ENCODE data around the gene UTP14C.
A peak's percentile ranks its signal among the peaks of the same experiment; 100 is the strongest.
"Not testable (repeated sequence)": the region's sequence is repeated elsewhere in the genome, so short reads cannot be mapped to it uniquely, and the experiment has no call there.

UTP14C gene

DNA sequence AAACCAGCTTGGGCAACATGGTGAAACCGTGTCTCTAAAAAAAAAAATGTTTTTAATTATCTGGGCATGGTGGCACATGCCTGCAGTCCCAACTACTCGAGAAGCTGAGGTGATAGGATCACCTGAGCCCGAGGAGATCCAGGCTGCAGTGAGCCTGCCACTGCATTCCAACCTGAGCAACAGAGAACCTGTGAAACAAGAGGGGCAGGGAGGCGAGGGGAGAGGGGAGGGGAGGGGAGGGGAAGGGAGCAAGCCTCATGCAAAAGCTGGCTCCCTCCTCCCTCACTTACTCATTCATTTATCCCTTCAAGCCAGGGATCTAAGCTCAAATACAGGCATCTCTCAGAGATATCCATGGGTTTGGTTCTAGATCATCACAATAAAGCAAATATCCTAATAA, 22.1 kb upstream of the UTP14C start:
- DNase-seq (ENCODE audit: low read depth), result no peak

DNA sequence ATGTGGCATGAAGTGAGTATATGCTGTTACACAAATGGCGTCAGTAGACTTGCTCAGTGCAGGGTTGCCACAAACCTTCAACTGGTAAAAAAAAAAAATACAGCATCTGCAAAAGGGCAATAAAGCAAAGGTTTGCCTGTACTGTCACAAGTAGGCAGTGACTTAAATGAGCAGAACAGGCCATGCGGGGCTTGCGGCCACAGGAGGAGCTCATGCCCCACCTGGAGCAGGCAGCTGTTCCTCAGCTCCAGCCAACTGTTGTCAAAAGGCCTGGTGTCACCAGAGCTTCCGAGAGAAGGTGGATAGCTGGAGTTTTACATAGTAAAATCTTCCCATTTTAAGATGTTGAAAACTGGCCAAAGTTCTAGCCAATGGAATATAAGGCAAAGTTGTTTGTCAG, 20.9 kb upstream of the UTP14C start:
- no peak for DNase-seq (ENCODE audit: low read depth)

DNA sequence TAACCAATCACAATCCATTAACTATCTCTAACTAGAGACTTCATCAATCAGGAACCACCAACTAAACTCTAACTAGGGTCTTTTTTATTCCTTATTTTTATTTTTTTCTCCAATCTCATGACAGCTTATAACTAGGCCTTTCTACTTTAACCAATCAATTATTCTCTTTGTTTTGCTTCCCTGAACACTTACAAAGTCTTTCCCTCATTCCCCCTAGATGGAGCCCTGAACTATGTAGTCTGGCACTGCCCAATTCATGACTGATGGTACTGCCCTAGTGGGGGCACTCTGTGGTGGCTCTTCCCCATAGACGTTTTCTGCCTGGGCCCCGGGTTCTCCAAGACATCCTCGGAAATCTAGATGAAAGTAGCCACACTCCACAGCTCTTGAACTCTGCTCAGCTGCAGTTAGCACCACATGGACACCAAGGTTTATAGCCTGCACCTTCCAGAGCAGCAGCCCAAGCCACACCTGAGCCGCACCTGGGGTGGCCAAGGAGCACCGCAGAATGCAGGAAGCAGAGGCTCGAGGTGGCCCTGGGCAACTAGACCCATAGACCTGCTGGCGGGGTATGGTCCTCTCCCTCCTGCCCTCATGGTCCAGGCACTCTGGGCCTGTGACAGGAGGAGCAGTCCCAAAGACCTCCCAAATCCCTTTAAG, 19.9 kb upstream of the UTP14C start:
- DNase-seq (ENCODE audit: low read depth), result no peak

DNA sequence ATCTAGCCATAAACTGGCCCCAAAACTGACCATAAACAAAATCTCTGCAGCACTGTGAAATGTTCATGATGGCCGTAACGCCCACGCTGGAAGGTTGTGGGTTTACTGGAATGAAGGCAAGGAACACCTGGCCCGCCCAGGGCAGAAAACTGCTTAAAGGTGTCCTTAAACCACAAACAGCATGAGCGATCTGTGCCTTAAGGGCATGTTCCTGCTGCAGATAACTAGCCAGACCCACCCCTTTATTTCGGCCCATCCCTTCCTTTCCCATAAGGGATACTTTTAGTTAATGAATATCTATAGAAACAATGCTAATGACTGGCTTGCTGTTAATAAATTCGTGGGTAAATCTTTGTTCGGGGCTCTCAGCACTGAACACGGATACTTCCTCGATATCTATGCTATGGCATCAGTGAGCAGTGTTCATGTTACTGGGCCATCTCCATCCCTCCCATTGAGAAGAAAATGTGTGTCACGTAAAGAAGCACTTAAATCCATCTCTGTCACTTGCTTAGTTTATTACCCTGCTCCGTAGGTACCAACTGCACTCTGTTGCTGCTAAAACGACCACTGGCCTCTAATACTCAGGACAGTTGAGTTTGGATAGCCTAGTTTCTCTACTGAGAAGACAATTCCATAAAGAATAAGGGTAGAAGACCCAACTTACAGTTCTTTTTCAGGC, 18.5 kb upstream of the UTP14C start:
- no peak for DNase-seq (ENCODE audit: low read depth)

DNA sequence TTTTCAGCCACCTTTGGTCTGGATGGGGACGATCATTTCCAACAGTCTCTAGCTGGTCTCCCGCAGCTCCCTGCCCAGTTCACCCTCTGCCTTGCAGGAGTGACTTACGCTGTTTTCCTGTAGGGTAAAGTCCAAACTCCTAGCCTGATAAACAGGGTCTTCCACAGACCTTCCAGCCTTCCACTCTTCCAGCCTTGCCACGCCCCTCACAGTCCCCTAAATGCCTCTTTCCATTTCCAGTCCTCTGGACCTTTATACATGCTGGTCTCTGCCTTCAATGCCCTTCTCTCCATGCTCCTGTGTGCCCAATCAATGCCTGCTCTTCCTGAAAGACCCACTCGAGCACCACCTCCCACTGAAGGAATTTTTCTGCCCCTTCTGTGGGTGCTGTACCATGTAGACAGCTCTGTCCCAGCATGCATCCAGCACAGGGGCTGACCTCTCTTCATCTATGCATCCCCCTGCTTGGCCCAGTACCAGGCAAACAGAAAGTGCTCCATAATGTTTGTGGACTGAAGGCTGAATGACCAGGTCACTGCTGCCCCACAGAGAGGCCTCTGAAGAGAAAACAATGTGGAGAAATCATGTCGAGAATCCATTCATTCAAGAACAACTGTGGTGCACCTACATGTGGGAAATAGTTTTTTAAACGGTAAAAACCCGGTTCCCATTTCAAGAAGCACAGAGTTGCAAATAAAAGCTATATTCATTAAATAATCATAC, 17.8 kb upstream of the UTP14C start:
- DNase-seq (ENCODE audit: low read depth), result no peak

DNA sequence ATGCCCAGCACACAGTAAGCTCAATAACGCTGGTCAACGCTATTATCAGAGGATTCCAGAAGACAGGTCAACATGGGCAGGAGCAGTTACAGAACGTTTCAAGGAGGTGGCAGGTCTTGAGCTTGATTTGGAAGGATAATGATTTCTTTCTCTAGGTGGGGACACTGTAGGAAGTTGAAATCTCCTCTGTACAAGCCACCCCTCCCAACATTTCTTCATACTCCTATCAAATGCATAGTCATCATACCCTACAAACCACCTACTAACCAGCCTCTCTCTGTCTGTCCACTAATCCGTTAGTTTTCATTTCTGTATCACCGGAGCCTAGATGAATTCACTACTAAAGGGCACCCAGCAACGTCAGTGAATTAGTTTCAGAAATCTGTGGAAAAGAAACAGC, 14.5 kb upstream of the UTP14C start:
- DNase-seq (ENCODE audit: low read depth), result no peak

DNA sequence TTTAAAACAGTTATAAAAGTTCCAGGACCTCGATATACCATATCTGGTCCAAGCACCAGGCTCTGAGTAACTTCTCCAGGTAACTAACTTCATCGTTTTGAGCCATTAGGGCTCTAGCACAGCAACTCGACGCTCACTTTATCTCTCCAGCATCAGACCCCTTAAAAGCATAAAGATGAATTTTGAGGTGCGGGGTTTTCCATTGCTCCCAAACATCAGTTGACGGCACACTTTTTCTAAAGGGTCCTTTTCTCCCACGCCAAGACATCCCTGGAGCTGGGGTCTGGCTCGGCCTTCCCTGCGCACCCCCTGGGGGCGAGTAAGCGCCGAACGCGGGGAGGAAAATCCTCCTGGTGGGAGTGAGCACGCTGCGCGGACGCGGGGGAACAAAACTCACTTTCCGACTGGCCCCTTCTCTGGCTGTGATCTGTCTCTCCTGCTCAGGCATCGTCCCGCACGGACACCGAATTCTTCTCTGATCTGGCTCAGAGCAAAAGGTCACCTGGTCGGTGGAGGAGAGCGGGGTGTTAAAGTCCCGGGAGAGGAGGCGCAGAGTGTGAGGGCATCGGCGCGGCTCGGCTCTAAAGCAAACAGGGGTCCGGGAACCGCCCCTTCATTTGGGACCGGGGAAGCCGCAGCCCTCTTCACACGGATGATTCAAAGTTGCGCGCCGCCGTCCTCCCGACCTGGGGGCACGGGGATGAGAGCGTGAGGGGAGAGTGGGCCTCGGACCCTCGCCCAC, 13.4 kb upstream of the UTP14C start, which contains the start of gene ATP7B:
TSS of gene ATP7B (minus strand) at position 561 of the 742 bp plus-strand sequence. CDS start at position 448, 113 bp downstream.
- no peak for DNase-seq (ENCODE audit: low read depth)

DNA sequence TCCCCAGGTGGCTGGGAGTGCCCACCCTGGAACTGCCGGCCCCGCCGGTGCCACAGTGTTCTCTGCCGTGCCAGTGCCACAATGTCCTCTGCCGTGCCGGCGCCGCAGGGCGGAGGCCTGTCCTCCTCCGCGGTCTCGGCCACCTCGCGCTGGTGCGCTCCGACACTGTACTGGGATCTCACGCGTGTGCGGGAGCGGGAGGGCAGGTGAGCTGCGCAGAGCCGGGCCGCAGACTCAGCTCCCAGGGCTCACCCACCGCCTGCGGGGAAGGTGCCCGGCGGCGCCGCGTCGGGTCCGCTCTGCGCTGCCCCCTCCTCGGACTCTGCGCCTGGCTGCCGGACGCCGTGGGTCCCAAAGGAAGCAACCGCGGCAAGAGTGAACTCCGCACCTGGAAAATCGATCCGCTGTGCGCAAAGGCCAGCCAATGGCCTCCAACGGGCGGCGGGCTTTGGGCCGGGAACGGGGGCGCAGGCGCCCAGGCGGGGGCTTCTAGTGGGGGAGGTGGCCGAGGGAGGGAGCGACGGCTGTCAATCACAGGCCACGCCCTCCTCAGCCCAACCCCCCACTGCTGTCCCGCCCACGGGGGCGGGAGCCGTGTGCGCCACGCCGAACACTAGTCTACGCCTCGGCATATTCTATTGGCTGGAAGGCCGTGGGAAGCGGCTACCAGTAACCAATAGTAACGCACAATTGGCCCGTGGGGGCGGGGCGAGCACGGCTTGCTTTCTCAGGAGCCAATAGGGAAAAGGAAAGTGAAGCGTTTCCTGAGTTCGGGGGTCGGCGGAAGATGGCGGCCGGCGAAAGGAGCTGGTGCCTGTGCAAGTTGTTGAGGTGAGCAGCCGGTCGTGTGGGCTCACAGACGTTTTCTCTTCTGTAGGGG, 12.6 kb upstream of the UTP14C start, which contains the start of gene ALG11:
TSS of gene ALG11 (plus strand) at position 767 of the 880 bp plus-strand sequence. CDS start at position 788, 21 bp downstream.
- DNase-seq (ENCODE audit: low read depth), result peak; percentile 100

DNA sequence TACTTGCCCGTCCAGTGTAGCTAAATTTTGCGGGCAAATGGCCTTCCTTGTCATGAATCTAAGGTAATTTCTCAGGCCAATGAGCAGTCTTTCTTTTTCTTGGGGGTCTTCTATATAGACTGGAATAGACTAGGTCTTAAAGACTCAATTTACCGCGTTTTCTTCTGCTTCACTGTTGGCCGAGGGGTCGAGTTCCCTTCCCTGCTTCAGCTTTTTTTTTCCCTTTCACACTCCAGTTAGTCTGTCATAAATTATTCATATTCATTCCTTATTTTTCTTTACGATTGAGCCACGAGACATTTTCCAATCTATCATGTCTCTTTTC, 12.0 kb upstream of the UTP14C start:
- no peak for DNase-seq (ENCODE audit: low read depth)

DNA sequence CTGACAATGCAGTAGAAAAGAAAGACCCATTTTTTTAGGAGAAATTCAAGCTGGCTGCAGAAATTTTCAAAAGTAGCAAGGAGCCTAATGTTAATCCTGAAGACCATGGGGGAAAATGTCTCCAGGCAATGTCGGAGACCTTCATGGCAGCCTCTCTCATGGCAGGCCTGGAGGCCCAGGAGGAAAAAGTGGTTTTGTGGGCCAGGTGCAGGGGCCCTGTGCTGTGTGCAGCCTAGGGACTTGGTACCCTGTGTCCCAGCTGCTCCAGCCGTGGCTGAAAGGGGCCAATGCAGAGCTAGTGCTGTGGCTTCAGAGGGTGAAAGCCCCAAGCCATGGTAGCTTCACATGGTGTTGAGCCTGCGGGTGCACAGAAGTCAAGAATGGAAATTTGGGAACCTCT, 8.2 kb upstream of the UTP14C start:
- no peak for DNase-seq (ENCODE audit: low read depth)

DNA sequence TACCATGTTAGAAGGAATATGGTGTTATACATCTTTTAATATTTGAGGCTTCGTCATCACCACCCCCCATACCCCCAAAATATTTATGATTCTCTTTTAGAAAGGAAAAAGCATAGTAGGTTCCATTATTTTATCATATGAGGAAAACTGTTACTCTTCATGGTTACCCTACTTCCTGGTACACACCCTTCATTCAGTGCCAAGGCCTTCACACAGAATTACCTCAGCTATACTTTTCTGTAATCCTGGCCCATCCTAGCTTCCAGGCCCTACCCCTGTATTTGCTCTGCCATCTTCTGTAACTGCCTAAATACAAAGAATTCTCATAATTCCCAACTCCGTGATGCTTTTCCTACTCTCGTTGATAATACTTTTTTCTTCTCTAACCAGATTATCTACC, 4.3 kb upstream of the UTP14C start:
- DNase-seq (ENCODE audit: low read depth), result no peak

DNA sequence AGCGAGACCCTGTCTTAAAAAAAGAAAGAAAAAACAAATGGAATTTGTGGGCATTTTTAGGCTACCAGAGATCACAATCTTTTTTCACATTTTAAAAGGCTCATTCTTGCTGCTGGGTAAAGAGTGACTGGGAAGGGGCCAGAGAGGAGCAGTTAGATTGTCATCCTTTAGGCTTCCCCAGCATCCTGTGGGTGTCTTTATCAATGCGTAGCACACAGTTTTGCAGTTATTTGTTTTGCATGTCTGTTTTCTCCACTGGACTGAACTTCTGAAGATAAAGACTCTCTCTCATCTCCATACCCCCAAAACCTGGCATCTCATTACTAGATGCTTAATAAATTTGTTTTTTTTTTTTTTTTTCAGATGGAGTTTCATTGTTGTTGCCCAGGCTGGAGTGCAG, 2.1 kb upstream of the UTP14C start:
- DNase-seq (ENCODE audit: low read depth), result no peak

DNA sequence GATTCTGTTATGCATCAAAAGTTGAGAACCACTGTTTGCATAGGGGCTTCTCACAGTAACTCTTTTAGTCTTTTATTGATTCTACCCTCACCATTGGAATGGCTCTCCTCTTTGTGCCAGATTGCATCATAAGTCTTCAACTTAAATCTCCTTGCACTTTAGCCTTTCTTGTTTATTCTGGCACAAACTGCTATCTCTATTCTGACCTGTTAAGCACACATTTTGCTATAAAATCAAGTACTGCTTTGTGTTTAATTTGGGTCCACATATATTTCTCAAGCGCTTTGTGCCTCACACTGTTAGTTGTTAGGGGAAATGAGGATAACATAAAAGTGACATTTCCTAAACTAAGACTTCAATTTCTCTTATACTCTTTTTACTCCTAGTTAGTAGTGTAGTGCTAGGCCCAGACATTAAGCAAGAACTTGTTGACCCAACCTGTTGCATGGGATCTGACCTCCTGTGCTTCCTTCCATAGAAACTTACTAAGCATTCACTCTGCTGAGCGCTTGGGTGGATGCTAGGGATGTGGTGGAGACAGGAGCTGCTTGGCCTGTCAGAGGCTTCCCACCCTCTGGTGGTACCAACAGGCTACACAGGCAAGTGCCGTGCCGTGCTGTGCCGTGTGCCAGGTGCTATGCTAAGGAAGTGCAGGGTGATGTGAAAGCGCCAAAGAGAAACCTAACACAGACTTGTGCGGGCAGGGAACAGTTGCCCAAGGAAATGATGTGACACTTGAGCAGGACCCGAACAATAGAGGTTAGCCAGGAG, 1.2 kb downstream of the UTP14C start:
- no peak for DNase-seq (ENCODE audit: low read depth)

DNA sequence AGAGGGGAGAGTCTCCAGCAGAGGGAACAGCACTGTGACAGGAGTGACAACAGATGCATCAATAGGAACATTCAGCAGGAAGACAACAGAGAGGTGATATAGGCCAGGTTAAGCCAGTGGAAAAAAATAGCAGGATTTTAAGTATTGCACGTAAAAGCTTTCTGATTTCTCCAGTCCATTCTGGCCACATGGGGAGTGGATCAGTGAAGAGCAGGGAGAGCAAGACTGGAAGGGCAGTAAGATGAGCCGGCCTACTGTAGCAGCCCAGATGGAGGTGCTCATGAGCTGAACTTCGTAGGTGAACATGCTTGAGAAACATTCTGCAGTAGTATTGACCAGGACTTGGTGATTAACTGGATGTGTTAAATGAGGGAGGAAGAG, 1.7 kb downstream of the UTP14C start:
- no peak for DNase-seq (ENCODE audit: low read depth)

DNA sequence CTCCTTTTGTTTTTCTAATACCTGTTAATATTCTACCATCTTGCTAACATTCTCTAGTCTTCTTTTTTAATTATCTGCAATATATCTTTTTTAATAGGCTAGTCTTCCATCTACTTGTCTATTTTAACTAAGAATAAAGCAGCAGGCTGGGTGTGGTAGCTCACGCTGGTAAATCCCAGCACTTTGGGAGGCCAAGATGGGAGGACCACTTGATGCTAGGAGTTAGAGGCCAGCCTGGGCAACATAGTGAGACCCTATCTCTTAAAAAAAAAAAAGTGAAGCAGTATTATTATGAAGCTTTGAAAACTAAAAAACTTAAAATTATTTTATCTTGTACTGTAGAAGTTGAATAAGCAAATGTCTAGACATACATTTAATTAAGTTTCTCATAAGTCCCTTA, 3.3 kb downstream of the UTP14C start:
- no peak for DNase-seq (ENCODE audit: low read depth)

DNA sequence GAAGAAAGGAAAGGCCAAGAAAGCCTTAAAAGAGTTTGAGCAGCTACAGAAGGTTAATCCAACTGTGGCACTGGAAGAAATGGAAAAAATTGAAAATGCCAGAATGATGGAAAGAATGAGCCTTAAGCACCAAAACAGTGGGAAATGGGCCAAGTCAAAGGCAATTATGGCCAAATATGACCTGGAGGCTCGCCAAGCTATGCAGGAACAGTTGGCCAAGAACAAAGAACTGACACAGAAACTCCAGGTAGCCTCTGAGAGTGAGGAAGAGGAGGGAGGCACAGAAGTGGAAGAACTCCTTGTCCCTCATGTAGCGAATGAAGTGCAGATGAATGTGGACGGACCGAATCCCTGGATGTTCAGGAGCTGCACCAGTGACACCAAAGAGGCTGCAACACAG, 5.1 kb downstream of the UTP14C start:
- DNase-seq (ENCODE audit: low read depth), result no peak

DNA sequence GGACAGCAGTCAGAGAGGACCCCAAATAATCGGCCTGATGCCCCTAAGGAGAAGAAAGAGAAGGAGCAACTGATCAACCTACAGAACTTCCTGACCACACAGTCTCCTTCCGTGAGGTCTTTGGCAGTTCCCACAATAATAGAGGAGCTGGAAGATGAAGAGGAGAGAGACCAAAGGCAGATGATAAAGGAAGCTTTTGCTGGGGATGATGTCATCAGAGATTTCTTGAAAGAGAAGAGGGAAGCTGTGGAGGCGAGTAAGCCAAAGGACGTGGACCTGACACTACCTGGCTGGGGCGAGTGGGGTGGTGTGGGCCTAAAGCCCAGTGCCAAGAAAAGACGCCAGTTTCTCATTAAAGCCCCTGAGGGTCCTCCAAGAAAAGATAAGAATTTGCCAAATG, 5.9 kb downstream of the UTP14C start:
- not testable (repeated sequence) for DNase-seq (ENCODE audit: low read depth)

DNA sequence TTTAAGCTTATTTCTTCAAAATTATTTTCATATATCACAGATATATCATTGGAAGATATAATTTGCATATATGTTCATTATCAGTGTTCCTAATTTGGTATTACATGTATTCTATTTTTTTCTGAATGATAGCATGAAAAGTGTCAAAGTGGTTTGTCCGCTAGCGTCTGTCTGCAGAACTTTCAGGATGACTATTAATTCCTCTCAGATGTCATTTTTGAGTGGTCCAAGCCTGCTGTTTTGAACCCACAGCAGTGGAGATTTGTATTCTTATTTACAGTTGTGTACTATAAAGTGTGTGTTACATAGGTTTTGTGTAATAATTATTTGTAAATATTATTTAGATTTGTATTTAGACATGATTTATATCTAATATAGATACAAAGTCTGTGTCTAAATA, 8.5 kb downstream of the UTP14C start:
- no peak for DNase-seq (ENCODE audit: low read depth)

DNA sequence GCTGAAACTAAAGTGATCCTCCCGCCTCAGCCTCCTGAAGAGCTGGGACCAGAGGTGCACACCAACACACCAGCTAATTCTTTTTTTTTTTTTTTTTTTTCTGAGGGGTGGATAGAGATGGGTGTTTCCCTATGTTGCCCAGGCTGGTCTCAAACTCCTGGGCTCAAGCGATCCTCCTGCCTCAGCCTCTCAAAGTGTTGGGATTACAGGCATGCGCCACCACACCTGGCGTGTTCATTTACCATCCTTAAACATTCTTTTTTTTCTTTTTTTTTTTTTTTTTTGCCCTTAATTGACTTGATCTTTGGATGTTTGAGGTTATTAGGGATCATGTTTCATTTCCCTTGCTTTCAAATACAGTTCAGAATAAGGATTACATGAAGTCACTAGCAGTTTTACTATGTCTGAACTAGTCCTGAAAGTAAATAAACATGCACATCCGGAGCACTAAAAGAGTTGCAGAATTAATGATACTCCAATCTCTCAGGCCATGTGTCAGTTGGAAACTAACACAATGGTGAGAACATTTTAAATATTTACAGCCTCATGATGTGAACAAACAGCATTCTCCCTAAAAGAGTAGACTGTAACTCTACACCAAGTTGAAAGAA, 10.2 kb downstream of the UTP14C start:
- DNase-seq (ENCODE audit: low read depth), result no peak

DNA sequence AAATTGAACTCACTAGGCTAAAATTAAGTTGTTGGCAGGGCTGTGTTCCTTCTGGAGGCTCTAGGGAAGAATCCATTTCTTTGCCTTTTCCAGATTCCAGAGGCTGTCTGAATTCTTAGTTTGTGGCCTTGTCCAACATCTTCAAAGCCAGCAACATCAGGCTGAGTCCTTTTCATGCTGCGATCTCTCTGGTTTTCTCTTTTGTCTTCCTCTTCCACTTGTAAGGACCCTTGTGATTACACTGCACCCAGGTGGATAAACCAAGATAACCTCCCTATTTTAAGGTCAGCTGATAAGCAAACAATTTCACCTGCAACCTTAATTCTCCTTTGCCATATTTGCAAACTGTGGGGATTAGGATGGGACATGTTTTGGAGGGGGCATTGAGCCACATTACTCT, 11.5 kb downstream of the UTP14C start:
- no peak for DNase-seq (ENCODE audit: low read depth)

Measured in stimulated activated CD8-positive, alpha-beta memory T cell treated with anti-CD3 and anti-CD28 coated beads, Interleukin-15, amount 100 ng/mL, for 1 hour (primary cell).